GM06990 (cell line): ENCODE data around the gene SLC29A4.
"Not testable (repeated sequence)": the region's sequence is repeated elsewhere in the genome, so short reads cannot be mapped to it uniquely, and the experiment has no call there.

Experiments
- DNase-seq: peaks from one replicate; pipeline ENCODE4 v3.0.0-alpha.2; 2011; ENCODE audit not compliant: insufficient read length; ENCODE audit errors: extremely low read depth
- H3K27me3 ChIP-seq: replicated peaks from 2 replicates; pipeline ENCODE4 v1.6.0; 2011; ENCODE audit warnings: low read length; ENCODE audit not compliant: control insufficient read depth, insufficient read depth
- H3K36me3 ChIP-seq: 2 replicates; pipeline ENCODE4 v1.5.1; 2011; ENCODE audit warnings: low read length; ENCODE audit not compliant: control insufficient read depth, insufficient read depth
- H3K4me3 ChIP-seq: replicated peaks from 2 replicates; pipeline ENCODE4 v1.5.1; 2011; ENCODE audit warnings: low read depth, mild to moderate bottlenecking, control low read depth, low read length
- TF ChIP-seq, protein P1 (sequence below): IDR thresholded peaks from 2 replicates; pipeline ENCODE4 v1.5.1; 2011; ENCODE audit warnings: low read length, control low read depth, mild to moderate bottlenecking, inconsistent platforms; ENCODE audit not compliant: insufficient read depth, poor library complexity, severe bottlenecking

Gene SLC29A4

DNA sequence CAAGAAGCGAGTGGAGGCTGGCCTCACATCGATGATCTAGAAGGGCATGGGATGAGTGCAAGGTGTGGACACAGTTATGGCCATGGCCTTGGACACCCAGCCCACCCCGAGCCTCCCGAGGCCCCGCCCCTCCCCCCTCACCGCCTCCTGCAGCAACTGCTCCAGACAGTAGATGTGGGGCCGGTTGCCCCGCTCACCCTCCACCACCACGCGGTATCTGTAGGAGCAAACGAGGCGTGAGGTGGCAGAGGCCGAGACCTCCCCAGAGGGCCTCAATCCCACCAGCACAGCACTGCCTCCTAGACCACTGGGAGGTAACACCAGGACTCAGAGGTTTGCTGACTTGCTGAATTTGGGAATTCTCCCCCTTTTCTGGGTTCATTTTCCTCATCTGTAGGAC lies 37.6 kb downstream of the SLC29A4 start:
- H3K4me3 ChIP-seq = no peak overlapping the region
- H3K27me3 ChIP-seq = no peaks in the 10 kb centered on the region
- DNase-seq = no peak
- TF ChIP-seq, protein P1, sequence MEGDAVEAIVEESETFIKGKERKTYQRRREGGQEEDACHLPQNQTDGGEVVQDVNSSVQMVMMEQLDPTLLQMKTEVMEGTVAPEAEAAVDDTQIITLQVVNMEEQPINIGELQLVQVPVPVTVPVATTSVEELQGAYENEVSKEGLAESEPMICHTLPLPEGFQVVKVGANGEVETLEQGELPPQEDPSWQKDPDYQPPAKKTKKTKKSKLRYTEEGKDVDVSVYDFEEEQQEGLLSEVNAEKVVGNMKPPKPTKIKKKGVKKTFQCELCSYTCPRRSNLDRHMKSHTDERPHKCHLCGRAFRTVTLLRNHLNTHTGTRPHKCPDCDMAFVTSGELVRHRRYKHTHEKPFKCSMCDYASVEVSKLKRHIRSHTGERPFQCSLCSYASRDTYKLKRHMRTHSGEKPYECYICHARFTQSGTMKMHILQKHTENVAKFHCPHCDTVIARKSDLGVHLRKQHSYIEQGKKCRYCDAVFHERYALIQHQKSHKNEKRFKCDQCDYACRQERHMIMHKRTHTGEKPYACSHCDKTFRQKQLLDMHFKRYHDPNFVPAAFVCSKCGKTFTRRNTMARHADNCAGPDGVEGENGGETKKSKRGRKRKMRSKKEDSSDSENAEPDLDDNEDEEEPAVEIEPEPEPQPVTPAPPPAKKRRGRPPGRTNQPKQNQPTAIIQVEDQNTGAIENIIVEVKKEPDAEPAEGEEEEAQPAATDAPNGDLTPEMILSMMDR = no peak
- H3K36me3 ChIP-seq = peaks cover 9% of the 10 kb centered on the region

DNA sequence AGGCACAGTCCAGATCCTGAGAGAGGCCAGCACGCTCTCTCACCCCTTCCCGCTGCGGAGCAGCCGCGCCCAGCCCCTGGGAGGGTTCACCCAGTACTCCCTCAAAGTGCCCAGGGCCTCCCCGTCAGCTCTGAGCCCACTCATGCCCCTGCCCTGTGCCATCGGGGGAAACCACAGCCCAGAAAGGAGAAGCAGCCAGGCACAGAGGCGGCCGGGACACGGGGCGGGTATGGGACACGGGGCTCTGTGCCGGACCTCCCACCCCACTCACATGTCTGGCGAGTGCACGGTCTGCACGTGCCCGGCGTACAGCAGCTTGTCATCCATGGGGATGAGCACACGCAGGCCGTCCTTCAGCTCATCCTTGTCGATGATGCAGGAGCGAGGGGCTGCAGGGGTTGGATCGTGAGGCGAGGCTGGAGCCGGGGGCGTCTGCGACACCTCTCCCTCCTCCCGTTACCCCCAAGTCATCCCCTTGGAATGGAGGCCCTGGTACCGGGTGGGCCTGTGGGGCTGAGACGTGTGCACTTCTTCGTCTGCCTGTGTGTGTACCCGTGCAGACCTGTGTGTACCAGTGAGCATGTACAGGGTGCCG lies 38.2 kb downstream of the SLC29A4 start:
- TF ChIP-seq, protein P1 = no peak
- no peaks in the 10 kb centered on the region for H3K27me3 ChIP-seq
- no peak overlapping the region for H3K4me3 ChIP-seq
- no peak for DNase-seq
- peaks cover 9% of the 10 kb centered on the region for H3K36me3 ChIP-seq

DNA sequence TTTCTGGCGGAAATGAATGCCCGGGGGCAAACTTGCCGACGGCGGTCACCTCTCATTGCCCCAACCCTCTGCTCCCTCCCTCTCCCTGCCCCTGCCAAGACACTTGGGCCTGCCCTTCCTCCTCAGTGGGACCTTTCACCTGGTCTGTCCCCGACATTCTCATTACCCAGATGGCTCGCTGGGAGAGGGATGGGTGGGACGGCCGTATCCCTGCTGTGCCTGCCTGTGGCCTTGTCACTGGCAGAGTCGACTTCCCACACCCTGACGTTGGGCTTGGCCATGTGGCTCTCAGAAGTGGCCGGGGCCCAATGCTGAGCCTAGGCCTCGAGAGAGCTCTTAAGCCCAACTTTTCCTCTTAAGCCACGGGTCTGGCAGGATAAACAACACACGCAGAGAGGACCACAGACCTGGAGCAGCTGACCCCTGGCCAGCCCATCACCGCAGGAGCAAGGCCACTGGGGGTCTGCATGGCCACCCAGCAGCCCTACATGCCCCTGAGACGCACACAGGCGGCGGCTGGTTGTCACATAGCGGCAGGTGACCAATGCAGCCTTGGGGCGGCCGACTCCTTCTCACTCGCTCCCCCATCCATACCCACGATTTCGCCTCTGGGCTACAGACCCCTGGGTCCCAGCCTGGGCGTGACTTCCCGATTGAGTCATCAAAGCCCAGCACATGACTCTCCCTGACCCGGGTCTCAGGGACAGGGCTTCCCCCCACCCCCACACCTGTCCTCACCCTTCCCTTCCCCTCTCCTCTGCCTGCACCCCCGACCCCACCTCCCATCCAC lies 40.1 kb downstream of the SLC29A4 start:
- H3K27me3 ChIP-seq = no peaks in the 10 kb centered on the region
- no peak overlapping the region for H3K4me3 ChIP-seq
- DNase-seq = no peak
- TF ChIP-seq, protein P1 = no peak
- H3K36me3 ChIP-seq = peaks cover 9% of the 10 kb centered on the region

DNA sequence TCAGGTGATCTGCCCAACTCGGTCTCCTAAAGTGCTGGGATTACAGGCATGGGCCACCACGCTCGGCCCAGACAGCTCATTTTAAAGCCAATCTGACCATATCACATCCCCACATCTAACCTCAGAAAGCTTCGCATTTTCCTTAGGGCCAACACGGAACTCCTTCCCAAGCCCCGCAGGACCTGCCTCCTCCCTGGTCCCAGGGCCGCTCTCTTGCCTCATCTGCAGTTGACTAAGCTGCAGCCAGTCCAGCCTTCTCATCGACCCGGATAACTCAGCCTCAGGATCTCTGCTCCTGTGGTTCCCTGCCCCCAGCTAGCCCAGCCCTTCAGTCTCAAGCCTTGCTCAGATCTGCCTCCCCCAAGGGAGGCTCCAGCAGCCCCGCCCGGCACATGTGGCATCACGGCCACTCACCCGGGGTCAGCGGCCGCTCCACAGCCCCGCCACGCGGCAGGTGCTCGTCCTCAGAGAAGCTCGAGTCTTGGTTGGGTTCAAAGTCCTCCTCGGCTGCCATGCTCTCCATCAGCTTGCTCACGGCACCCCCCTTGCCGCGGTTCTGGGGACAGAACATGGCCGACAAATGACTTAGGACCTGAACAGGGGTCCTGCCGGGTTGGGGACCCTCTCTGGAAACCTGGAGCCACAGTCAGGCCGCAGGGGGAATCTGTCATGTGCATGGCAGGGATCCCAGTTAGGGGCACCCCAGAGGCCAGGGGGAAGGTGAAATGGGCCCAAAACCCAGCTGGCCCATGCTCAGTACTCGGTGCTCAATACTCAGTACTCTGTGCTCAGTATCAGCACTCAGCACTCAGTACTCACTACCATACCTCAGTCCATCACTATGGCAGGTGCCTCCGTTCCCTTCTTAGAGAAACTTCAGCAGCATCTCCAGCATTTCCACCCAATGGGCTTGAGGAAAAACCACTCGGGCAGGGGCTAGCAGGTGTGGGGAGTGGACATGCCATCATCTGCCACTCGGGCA lies 41.3 kb downstream of the SLC29A4 start:
- DNase-seq, H3K36me3 ChIP-seq, H3K27me3 ChIP-seq, H3K4me3 ChIP-seq: not testable (repeated sequence)

DNA sequence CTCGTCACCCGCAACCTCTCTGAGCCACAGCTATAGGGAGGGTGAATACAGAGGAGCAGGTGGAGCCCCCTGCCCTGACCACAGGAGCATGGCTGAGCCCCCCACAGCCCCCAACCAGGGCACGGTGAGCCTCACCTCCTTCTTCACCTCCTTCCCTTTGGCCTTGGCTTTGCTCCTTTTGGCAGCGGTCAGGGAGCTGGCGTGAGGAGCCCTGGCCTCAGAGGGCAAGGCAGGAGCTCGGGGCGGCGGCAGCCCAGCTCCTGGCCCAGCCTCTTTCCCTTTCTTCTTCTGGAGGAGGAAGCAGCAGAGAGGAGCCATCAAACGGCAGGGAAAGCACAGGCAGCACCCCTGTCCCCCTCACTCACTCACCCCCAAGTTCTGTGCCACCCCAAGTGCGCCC lies 42.2 kb downstream of the SLC29A4 start:
- TF ChIP-seq, protein P1 = no peak
- no peak for DNase-seq
- Histone ChIP-seq H3K36me3 (peaks cover 9% of the 10 kb centered on the region), H3K27me3 (no peaks in the 10 kb centered on the region), H3K4me3 (no peak overlapping the region)

DNA sequence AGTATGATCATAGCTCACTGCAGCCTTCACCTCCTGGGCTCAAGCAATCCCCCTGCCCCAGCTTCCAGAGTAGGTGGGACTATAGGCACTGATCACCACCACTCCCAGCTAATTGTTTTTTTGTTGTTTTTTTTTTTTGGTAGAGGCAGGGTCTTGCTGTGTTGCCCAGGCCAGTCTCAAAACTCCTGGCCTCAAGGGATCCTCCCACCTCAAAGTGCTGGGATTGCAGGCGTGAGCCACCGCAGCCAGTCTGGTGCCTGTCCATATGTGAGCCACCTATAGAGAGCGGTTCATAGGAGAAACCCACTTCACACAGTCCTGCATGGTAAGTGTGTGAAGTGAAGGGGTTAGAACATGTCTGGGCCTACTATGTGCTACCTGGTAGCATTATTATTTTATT lies 47.5 kb downstream of the SLC29A4 start:
- TF ChIP-seq, protein P1 = no peak
- no peak overlapping the region for H3K4me3 ChIP-seq
- no peaks in the 10 kb centered on the region for H3K27me3 ChIP-seq
- peaks cover 8% of the 10 kb centered on the region for H3K36me3 ChIP-seq
- no peak for DNase-seq
